Upper lobe of left lung (tissue), 6 donors: ENCODE results near the gene PPM1H. TPM values are rescaled to one million over a fixed set of nuclear protein-coding genes. Genes with fewer than 3 reads are reported as not detected.

Experiments
- ATAC-seq, 2 donors: fragments of 200-7000 bp; cut with Tn5 transposase; one replicate each; pipeline ENCODE4 v1.9.1; 2022; ENCODE audit warnings: mild to moderate bottlenecking in 2 of 2, moderate library complexity in 2 of 2; ENCODE audit not compliant: low FRiP score in 2 of 2
- DNase-seq, 2 donors: peaks; one replicate each; pipeline ENCODE4 v3.0.0-alpha.2; 2019 to 2020
- H3K27ac ChIP-seq, 4 donors: fragments of 200-600 bp; sonication (generic); one replicate each; pipeline ENCODE4 v1.5.1; 2016 to 2019
- H3K27me3 ChIP-seq, 4 donors: fragments of 200-600 bp; sonication (generic); one replicate each; pipeline ENCODE4 v1.5.1; 2017 to 2019
- H3K36me3 ChIP-seq, 4 donors: fragments of 200-600 bp; sonication (generic); one replicate each; pipeline ENCODE4 v1.5.1; 2016 to 2019
- H3K4me1 ChIP-seq, 4 donors: fragments of 200-600 bp; sonication (generic); one replicate each; pipeline ENCODE4 v1.5.1; 2018 to 2019
- H3K4me3 ChIP-seq, 4 donors: fragments of 200-600 bp; sonication (generic); one replicate each; pipeline ENCODE4 v1.5.1; 2017 to 2019; ENCODE audit warnings: mild to moderate bottlenecking in 2 of 4, moderate library complexity in 1 of 4
- H3K9me3 ChIP-seq, 4 donors: fragments of 200-600 bp; sonication (generic); one replicate each; pipeline ENCODE4 v1.5.1; 2018 to 2019
- CTCF ChIP-seq, 6 experiments: fragments of 450-650 bp in 4 of 6; fragments of 200-600 bp in 2 of 6; sonication (generic) in 2 of 6; IDR thresholded peaks; one replicate each; pipeline ENCODE4 v1.5.1; 2016 to 2019; ENCODE audit warnings: antibody characterized with exemption in 6 of 6
- EP300 ChIP-seq, 4 donors: sonication (generic); formaldehyde crosslinking; IDR thresholded peaks; one replicate each; pipeline ENCODE4 v1.5.1; 2017; ENCODE audit warnings: antibody characterized with exemption in 4 of 4, control low read depth in 2 of 4
- POLR2A ChIP-seq, 4 donors: fragments of 450-650 bp; IDR thresholded peaks; one replicate each; pipeline ENCODE4 v1.5.1; 2016 to 2017; ENCODE audit warnings: antibody characterized with exemption in 4 of 4, mild to moderate bottlenecking in 2 of 4
- POLR2AphosphoS5 ChIP-seq, 2 donors: sonication (generic); formaldehyde crosslinking; IDR thresholded peaks; one replicate each; pipeline ENCODE4 v1.5.1; 2017; ENCODE audit warnings: antibody characterized with exemption in 2 of 2
- WGBS, 2 donors: methylation state at CpG; one replicate each; pipeline ENCODE4 v1.1.5; 2017 to 2018; 5-methylcytosine and 5-hydroxymethylcytosine counted together
- total RNA-seq, 6 donors: library from RNA; depleted of rRNA in 4 of 6; stranded (reverse); fragments of >200 nt in 4 of 6; gene quantifications; one replicate each; pipeline versions ENCODE4 v1.1.0 to v1.2.1, GENCODE V29; 2016 to 2021
- donor health status: DM: no; HTN: no; CAD: no; lungs with moderate emphysema.
- donor health status: DM: no; HTN: yes; CAD: no; lungs with severe emphysema.

Gene PPM1H
- total RNA-seq, 6 donors from 2014 or later = 4.2 to 14.2 (median 8.4) TPM

- WGBS, 2 donors = 85 to 95% methylated on average over 2 of the region's 2 CpGs
- H3K27ac ChIP-seq = no peak overlapping the region
These were observed 283.8 kb downstream of the PPM1H start for GRCh38 chr12:62651138-62651537.

GRCh38 chr12:62649412-62650138 is 285.4 kb downstream of the PPM1H start:
- TF ChIP-seq CTCF (IDR thresholded peaks at IDR 0.05) (no peak), POLR2A (IDR thresholded peaks at IDR 0.05) (no peak), POLR2AphosphoS5 (IDR thresholded peaks at IDR 0.05) (no peak), EP300 (IDR thresholded peaks at IDR 0.05) (no peak)
- DNase-seq = no peak
- ATAC-seq = no peak
- Histone ChIP-seq H3K27ac (no peak overlapping the region), H3K9me3 (no peaks in the 10 kb centered on the region), H3K36me3 (no peaks in the 10 kb centered on the region), H3K4me3 (no peak overlapping the region), H3K4me1 (peaks cover 0 to 7% (median 0%) of the 10 kb centered on the region in 4 donors), H3K27me3 (no peaks in the 10 kb centered on the region)
- 83 to 85% methylated on average over 4 of the region's 4 CpGs for WGBS, 2 donors

More at GRCh38 chr12:62651138-62651537, 283.8 kb downstream of the PPM1H start:
- Histone ChIP-seq H3K36me3 (no peaks in the 10 kb centered on the region), H3K4me1 (peaks cover 0 to 7% (median 0%) of the 10 kb centered on the region in 4 donors), H3K9me3 (no peaks in the 10 kb centered on the region), H3K4me3 (no peak overlapping the region), H3K27me3 (no peaks in the 10 kb centered on the region)
- ATAC-seq = no peak
- no peak for TF ChIP-seq CTCF (IDR thresholded peaks at IDR 0.05)
- TF ChIP-seq POLR2AphosphoS5 (IDR thresholded peaks at IDR 0.05) = no peak
- TF ChIP-seq POLR2A (IDR thresholded peaks at IDR 0.05) = no peak
- TF ChIP-seq EP300 (IDR thresholded peaks at IDR 0.05) = no peak
- no peak for DNase-seq

GRCh38 chr12:62647586-62647985 is 287.4 kb downstream of the PPM1H start:
- peaks cover 0 to 7% (median 0%) of the 10 kb centered on the region in 4 donors for H3K4me1 ChIP-seq
- WGBS, 2 donors = 38 to 43% methylated on average over 3 of the region's 3 CpGs
- no peak overlapping the region for H3K4me3 ChIP-seq
- no peaks in the 10 kb centered on the region for H3K9me3 ChIP-seq
- no peaks in the 10 kb centered on the region for H3K27me3 ChIP-seq
- ATAC-seq (peak; percentile 58 to 64), DNase-seq (no peak)
- no peak for TF ChIP-seq EP300 (IDR thresholded peaks at IDR 0.05)
- no peak for TF ChIP-seq POLR2AphosphoS5 (IDR thresholded peaks at IDR 0.05)
- no peak for TF ChIP-seq CTCF (IDR thresholded peaks at IDR 0.05)
- no peak for TF ChIP-seq POLR2A (IDR thresholded peaks at IDR 0.05)
- H3K27ac ChIP-seq = no peak overlapping the region
- no peaks in the 10 kb centered on the region for H3K36me3 ChIP-seq

- no peaks in the 10 kb centered on the region for H3K9me3 ChIP-seq
- DNase-seq (no peak), ATAC-seq (no peak)
- TF ChIP-seq CTCF (IDR thresholded peaks at IDR 0.05) = no peak
- no peak for TF ChIP-seq POLR2AphosphoS5 (IDR thresholded peaks at IDR 0.05)
- H3K27me3 ChIP-seq = no peaks in the 10 kb centered on the region
- no peak overlapping the region for H3K27ac ChIP-seq
- 94 to 96% methylated on average over 8 of the region's 8 CpGs for WGBS, 2 donors
- peaks cover 0 to 7% (median 0%) of the 10 kb centered on the region in 4 donors for H3K4me1 ChIP-seq
- H3K4me3 ChIP-seq = no peak overlapping the region
- H3K36me3 ChIP-seq = no peaks in the 10 kb centered on the region
These were observed 288.4 kb downstream of the PPM1H start for GRCh38 chr12:62646566-62646965.

GRCh38 chr12:62643486-62643885 is 291.5 kb downstream of the PPM1H start:
- H3K4me3 ChIP-seq = no peak overlapping the region
- H3K4me1 ChIP-seq = peaks cover 0 to 7% (median 0%) of the 10 kb centered on the region in 4 donors
- H3K9me3 ChIP-seq = no peaks in the 10 kb centered on the region
- no peak for TF ChIP-seq EP300 (IDR thresholded peaks at IDR 0.05)
- no peak for TF ChIP-seq CTCF (IDR thresholded peaks at IDR 0.05)
- no peak for TF ChIP-seq POLR2A (IDR thresholded peaks at IDR 0.05)
- TF ChIP-seq POLR2AphosphoS5 (IDR thresholded peaks at IDR 0.05) = no peak
- no peak overlapping the region for H3K27ac ChIP-seq
- H3K27me3 ChIP-seq = no peaks in the 10 kb centered on the region
- WGBS, 2 donors = 95 to 100% methylated on average over 2 of the region's 2 CpGs
- DNase-seq (no peak), ATAC-seq (no peak)
- H3K36me3 ChIP-seq = no peaks in the 10 kb centered on the region
